Karpas-422 (cell line): ENCODE results near the gene SMYD3. TPM values are rescaled to one million over a fixed set of nuclear protein-coding genes. Genes with fewer than 3 reads are reported as not detected.
"Not testable (repeated sequence)": the region's sequence is repeated elsewhere in the genome, so short reads cannot be mapped to it uniquely, and the experiment has no call there.

Experiments used
- DNase-seq: peaks from one replicate; pipeline ENCODE4 v3.0.0-alpha.2; 2015
- H2AFZ ChIP-seq: fragments of 200-600 bp; sonication (generic); 2 replicates; pipeline ENCODE4 v1.6.1; 2014; ENCODE audit warnings: antibody characterized with exemption, low read length, mixed read lengths
- H3K27ac ChIP-seq: fragments of 200-600 bp; sonication (generic); 2 replicates; pipeline ENCODE4 v1.5.1; 2014; ENCODE audit warnings: mild to moderate bottlenecking, low read length, moderate library complexity
- H3K27me3 ChIP-seq: fragments of 200-600 bp; sonication (generic); 2 replicates; pipeline ENCODE4 v1.6.1; 2014; ENCODE audit warnings: low read length, mixed read lengths
- H3K36me3 ChIP-seq: fragments of 200-600 bp; sonication (generic); 2 replicates; pipeline ENCODE4 v1.6.1; 2014; ENCODE audit warnings: low read length, mixed read lengths; ENCODE audit not compliant: insufficient read depth
- H3K4me1 ChIP-seq: fragments of 200-600 bp; sonication (generic); 2 replicates; pipeline ENCODE4 v1.6.1; 2014; ENCODE audit warnings: mild to moderate bottlenecking, low read length, mixed read lengths
- H3K4me2 ChIP-seq: fragments of 200-600 bp; sonication (generic); 2 replicates; pipeline ENCODE4 v1.6.1; 2014; ENCODE audit warnings: low read length, low read depth, mild to moderate bottlenecking; ENCODE audit not compliant: poor library complexity, severe bottlenecking
- H3K4me3 ChIP-seq: fragments of 200-600 bp; sonication (generic); 2 replicates; pipeline ENCODE4 v1.5.1; 2014; ENCODE audit warnings: mild to moderate bottlenecking, antibody characterized with exemption, low read length, mixed read lengths
- H3K79me2 ChIP-seq: fragments of 200-600 bp; sonication (generic); 2 replicates; pipeline ENCODE4 v1.6.1; 2014; ENCODE audit warnings: mild to moderate bottlenecking, low read length, mixed read lengths
- H3K9ac ChIP-seq: fragments of 200-600 bp; sonication (generic); 2 replicates; pipeline ENCODE4 v1.6.0; 2014; ENCODE audit warnings: low read length
- H3K9me2 ChIP-seq: fragments of 200-600 bp; sonication (generic), shearing (Covaris generic); replicated peaks from 2 replicates; pipeline ENCODE4 v1.6.0; 2014; ENCODE audit warnings: mild to moderate bottlenecking, low read length, moderate library complexity; ENCODE audit not compliant: insufficient read depth
- H3K9me3 ChIP-seq: fragments of 300-700, 200-600 bp; sonication (generic); 2 replicates; pipeline ENCODE4 v1.6.1; 2014; ENCODE audit warnings: low read length, mixed read lengths
- H4K20me1 ChIP-seq: fragments of 200-600 bp; sonication (generic); 2 replicates; pipeline ENCODE4 v1.6.1; 2014; ENCODE audit warnings: mild to moderate bottlenecking, antibody characterized with exemption, low read length, low read depth; ENCODE audit not compliant: insufficient read depth
- total RNA-seq: library from RNA; depleted of rRNA; stranded (reverse); fragments of >200 nt; shearing (Covaris generic); gene quantifications from 2 replicates; pipeline ENCODE4 v1.2.3, GENCODE V29; 2014; ENCODE audit warnings: low replicate concordance

Gene SMYD3
- total RNA-seq, 1 experiment from 2014 or later: 67.1 TPM

DNA sequence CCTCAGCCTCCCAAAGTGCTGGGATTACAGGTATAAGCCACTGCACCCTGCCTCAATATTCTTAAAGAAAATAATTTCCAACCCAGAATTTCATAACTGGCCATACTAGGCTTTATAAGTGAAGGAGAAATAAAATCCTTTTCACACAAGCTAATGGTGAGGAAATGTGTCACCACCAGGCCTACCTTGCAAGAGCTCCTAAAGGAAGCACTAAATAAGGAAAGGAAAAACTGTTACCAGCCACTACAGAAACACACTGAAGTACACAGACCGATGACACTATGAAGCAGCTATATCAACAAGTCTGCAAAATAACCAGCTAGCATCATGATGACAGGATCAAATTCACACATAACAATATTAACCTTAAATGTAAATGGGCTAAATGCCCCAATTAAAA is 565.3 kb downstream of the SMYD3 start:
- not testable (repeated sequence) for H3K9me2 ChIP-seq, H3K4me1 ChIP-seq, H3K9ac ChIP-seq, H3K4me3 ChIP-seq, DNase-seq, H3K4me2 ChIP-seq, H3K9me3 ChIP-seq, H2AFZ ChIP-seq, H4K20me1 ChIP-seq, H3K27ac ChIP-seq, H3K36me3 ChIP-seq, H3K79me2 ChIP-seq, H3K27me3 ChIP-seq

GRCh38 chr1:245939756-245940345 is 567.2 kb downstream of the SMYD3 start:
- 0 out of 2 replicates have a peak, but pooled peaks cover 3% of the 10 kb centered on the region for H3K79me2 ChIP-seq
- H3K27ac ChIP-seq: no peak overlapping the region
- H3K36me3 ChIP-seq: no peaks in the 10 kb centered on the region
- no peaks in the 10 kb centered on the region for H4K20me1 ChIP-seq
- H3K4me2 ChIP-seq: no peak overlapping the region
- no peak for DNase-seq
- H3K27me3 ChIP-seq: no peaks in the 10 kb centered on the region
- H3K9ac ChIP-seq: no peak overlapping the region
- H3K9me3 ChIP-seq: no peaks in the 10 kb centered on the region
- no peak overlapping the region for H3K4me3 ChIP-seq
- no peaks in the 10 kb centered on the region for H3K4me1 ChIP-seq
- no peak overlapping the region for H2AFZ ChIP-seq
- no peaks in the 10 kb centered on the region for H3K9me2 ChIP-seq

GRCh38 chr1:245938046-245938435 is 569.0 kb downstream of the SMYD3 start:
- H3K4me2 ChIP-seq: no peak overlapping the region
- no peaks in the 10 kb centered on the region for H4K20me1 ChIP-seq
- no peaks in the 10 kb centered on the region for H3K9me3 ChIP-seq
- no peak overlapping the region for H3K9ac ChIP-seq
- no peaks in the 10 kb centered on the region for H3K27me3 ChIP-seq
- no peaks in the 10 kb centered on the region for H3K36me3 ChIP-seq
- no peak overlapping the region for H3K27ac ChIP-seq
- H3K79me2 ChIP-seq: 0 out of 2 replicates have a peak, but pooled peaks cover 2% of the 10 kb centered on the region
- no peaks in the 10 kb centered on the region for H3K4me1 ChIP-seq
- no peak overlapping the region for H3K4me3 ChIP-seq
- H3K9me2 ChIP-seq: no peaks in the 10 kb centered on the region
- no peak for DNase-seq
- H2AFZ ChIP-seq: no peak overlapping the region

- H4K20me1 ChIP-seq: no peaks in the 10 kb centered on the region
- no peak overlapping the region for H3K27ac ChIP-seq
- 0 out of 2 replicates have a peak, but pooled peaks cover 2% of the 10 kb centered on the region for H3K79me2 ChIP-seq
- no peak for DNase-seq
- no peak overlapping the region for H3K4me2 ChIP-seq
- no peaks in the 10 kb centered on the region for H3K9me2 ChIP-seq
- no peak overlapping the region for H3K9ac ChIP-seq
- no peak overlapping the region for H2AFZ ChIP-seq
- H3K9me3 ChIP-seq: no peaks in the 10 kb centered on the region
- H3K36me3 ChIP-seq: no peaks in the 10 kb centered on the region
- H3K4me1 ChIP-seq: no peaks in the 10 kb centered on the region
- H3K4me3 ChIP-seq: no peak overlapping the region
- no peaks in the 10 kb centered on the region for H3K27me3 ChIP-seq
Measured at GRCh38 chr1:245937316-245938045, 569.6 kb downstream of the SMYD3 start.

DNA sequence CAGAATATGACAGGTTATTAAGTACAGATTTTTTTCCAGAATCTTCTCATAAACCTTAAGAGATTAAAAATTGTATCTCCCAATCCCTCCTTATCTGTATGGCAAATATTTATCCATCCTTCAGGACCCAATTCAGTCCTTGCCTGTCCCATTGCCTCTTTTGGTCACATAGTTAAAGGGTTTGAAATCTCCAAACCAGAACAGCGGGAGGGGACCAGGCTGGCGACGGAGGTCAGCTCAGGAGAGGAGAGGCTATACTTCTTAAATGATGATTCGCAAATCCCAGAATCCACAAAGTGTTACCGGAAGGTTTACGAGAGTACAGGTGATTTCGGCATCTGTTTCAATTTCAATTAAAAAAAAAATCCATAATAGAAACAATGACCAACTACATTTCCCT is 572.7 kb downstream of the SMYD3 start:
- Histone ChIP-seq H3K4me2 (no peak overlapping the region), H3K27ac (no peak overlapping the region), H4K20me1 (no peaks in the 10 kb centered on the region), H3K36me3 (no peaks in the 10 kb centered on the region), H2AFZ (no peak overlapping the region), H3K9ac (no peak overlapping the region), H3K79me2 (0 out of 2 replicates have a peak, but pooled peaks cover 2% of the 10 kb centered on the region), H3K9me3 (no peaks in the 10 kb centered on the region), H3K4me3 (no peak overlapping the region), H3K27me3 (no peaks in the 10 kb centered on the region), H3K9me2 (no peaks in the 10 kb centered on the region), H3K4me1 (no peaks in the 10 kb centered on the region)
- DNase-seq: no peak

- Histone ChIP-seq H3K27me3 (no peaks in the 10 kb centered on the region), H3K4me3 (no peak overlapping the region), H3K79me2 (0 out of 2 replicates have a peak, but pooled peaks cover 2% of the 10 kb centered on the region), H4K20me1 (no peaks in the 10 kb centered on the region), H3K27ac (no peak overlapping the region), H3K36me3 (no peaks in the 10 kb centered on the region), H3K9ac (no peak overlapping the region), H3K9me3 (no peaks in the 10 kb centered on the region), H3K9me2 (no peaks in the 10 kb centered on the region), H2AFZ (no peak overlapping the region), H3K4me1 (no peaks in the 10 kb centered on the region), H3K4me2 (no peak overlapping the region)
- DNase-seq: no peak
Measured at GRCh38 chr1:245933431-245934045, 573.5 kb downstream of the SMYD3 start.

DNA sequence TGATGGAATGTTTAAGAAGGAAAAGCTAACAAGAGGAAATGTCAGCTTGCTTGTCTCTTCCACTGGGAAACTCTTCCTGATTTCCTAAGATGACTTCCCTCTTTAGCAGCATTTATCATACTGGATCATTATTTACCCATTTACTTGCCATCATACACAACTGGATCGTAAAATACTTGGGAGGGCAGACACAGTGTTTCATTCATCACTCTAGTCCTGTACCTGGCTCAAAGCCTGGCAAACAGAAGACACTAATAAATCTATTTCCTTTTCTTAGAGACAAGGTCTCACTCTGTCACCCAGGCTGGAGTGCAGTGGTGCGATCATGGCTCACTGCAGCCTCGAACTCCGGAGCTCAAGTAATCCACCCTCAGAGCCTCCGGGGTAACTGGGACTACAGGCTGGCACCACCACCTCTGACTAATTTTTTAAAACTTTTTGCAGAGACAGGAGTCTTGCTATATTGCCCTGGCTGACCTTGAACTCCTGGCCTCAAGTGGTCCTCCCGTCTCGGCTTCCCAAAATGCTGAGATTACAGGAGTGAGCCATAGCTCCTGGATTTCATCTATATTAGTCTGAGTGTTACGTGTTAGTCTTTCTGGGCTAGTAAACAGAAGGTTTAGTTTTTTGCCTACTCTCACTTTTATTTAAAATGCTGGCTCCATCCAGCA is 574.6 kb downstream of the SMYD3 start:
- no peaks in the 10 kb centered on the region for H3K27me3 ChIP-seq

GRCh38 chr1:245931450-245931849 is 575.6 kb downstream of the SMYD3 start:
- H3K4me1 ChIP-seq: no peaks in the 10 kb centered on the region

More for the DNA sequence above, 574.6 kb downstream of the SMYD3 start:
- H3K4me2 ChIP-seq: no peak overlapping the region
- no peaks in the 10 kb centered on the region for H3K4me1 ChIP-seq
- H3K4me3 ChIP-seq: no peak overlapping the region
- H3K9ac ChIP-seq: no peak overlapping the region
- H4K20me1 ChIP-seq: no peaks in the 10 kb centered on the region
- no peak overlapping the region for H3K27ac ChIP-seq
- H2AFZ ChIP-seq: no peak overlapping the region
- no peaks in the 10 kb centered on the region for H3K9me2 ChIP-seq
- no peak for DNase-seq
- H3K36me3 ChIP-seq: no peaks in the 10 kb centered on the region
- H3K79me2 ChIP-seq: 0 out of 2 replicates have a peak, but pooled peaks cover 2% of the 10 kb centered on the region
- H3K9me3 ChIP-seq: no peaks in the 10 kb centered on the region

More at GRCh38 chr1:245931450-245931849, 575.6 kb downstream of the SMYD3 start:
- Histone ChIP-seq H3K27ac (no peak overlapping the region), H3K4me3 (no peak overlapping the region), H3K36me3 (no peaks in the 10 kb centered on the region), H3K4me2 (no peak overlapping the region), H3K27me3 (no peaks in the 10 kb centered on the region), H3K9ac (no peak overlapping the region), H4K20me1 (no peaks in the 10 kb centered on the region), H2AFZ (no peak overlapping the region), H3K9me3 (no peaks in the 10 kb centered on the region), H3K9me2 (no peaks in the 10 kb centered on the region), H3K79me2 (0 out of 2 replicates have a peak, but pooled peaks cover 2% of the 10 kb centered on the region)
- no peak for DNase-seq
